ENCODE results near the gene AVL9.

GRCh38 chr7:32574626-32575025 is 79.3 kb downstream of the AVL9 start:
- TF ChIP-seq NFYB (IDR thresholded peaks at IDR 0.05; ENCODE audit: extremely low read depth, insufficient read length) (no peak), EZH2 (IDR thresholded peaks at IDR 0.05; ENCODE audit: borderline replicate concordance, low read depth, low read length) (no peak), NFATC3 (IDR thresholded peaks at IDR 0.05) (no peak)

Data from K562 (cell line).